Fibroblast of mammary gland (primary cell): ENCODE results near the gene RMC1.
"Not testable (repeated sequence)": the region's sequence is repeated elsewhere in the genome, so short reads cannot be mapped to it uniquely, and the experiment has no call there.

Experiments
- DNase-seq: peaks from one replicate; pipeline ENCODE4 v3.0.0-alpha.2; 2010; ENCODE audit warnings: low read depth
- H3K4me3 ChIP-seq: 2 replicates; pipeline ENCODE4 v1.5.1; 2011; ENCODE audit warnings: low read depth, mild to moderate bottlenecking, low read length, moderate library complexity; ENCODE audit not compliant: control insufficient read depth
- CTCF ChIP-seq: conservative IDR thresholded peaks from 2 replicates; pipeline ENCODE4 v1.5.1; 2011; ENCODE audit warnings: low read depth, low read length, inconsistent platforms; ENCODE audit not compliant: control insufficient read depth, insufficient read depth

RMC1 gene

DNA sequence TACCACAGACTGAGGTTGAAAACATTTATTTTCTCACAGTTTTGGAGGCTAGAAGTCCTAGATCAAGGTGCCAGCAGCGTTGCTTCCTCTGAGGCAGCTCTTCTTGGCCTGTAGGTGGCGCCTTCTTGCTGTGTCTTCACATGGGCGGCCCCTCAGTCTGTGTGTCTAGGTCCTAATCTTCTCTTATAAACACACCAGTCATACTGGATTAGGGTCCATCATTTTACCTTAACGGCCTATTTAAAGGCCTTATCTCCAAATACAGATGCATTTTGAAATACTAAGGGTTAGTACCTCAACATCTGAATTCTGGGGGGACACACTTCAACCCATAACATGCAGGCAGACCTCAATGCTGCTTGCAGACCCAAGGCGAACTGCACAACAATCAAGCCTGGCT lies 4.4 kb upstream of the RMC1 start:
- H3K4me3 ChIP-seq = no peak overlapping the region
- TF ChIP-seq CTCF = peak; percentile 92
- peak; percentile 73 for DNase-seq

GRCh38 chr18:23499291-23499781 lies 4.0 kb upstream of the RMC1 start:
- DNase-seq = peak; percentile 53
- TF ChIP-seq CTCF = no peak
- no peak overlapping the region for H3K4me3 ChIP-seq

DNA sequence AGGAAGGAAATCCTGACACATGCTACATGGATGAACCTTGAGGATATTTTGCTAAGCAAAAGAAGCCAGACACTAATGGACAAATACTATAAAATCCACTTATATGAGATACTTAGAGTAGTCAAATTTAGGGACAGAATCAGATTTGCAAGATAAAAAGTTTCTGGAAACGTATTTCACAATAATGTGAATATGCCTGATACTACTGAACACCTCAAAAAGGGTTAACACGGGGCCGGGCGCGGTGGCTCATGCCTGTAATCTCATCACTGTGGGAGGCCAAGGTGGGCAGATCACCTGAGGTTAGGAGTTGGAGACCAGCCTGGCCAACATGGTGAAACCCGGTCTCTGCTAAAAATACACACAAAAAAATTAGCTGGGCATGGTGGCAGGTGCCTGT lies 1.7 kb upstream of the RMC1 start:
- no peak for TF ChIP-seq CTCF
- no peak for DNase-seq
- no peak overlapping the region for H3K4me3 ChIP-seq

GRCh38 chr18:23502516-23503037 lies 734 bp upstream of the RMC1 start:
- H3K4me3 ChIP-seq = peak overlapping the region; percentile 71
- no peak for DNase-seq
- no peak for TF ChIP-seq CTCF

DNA sequence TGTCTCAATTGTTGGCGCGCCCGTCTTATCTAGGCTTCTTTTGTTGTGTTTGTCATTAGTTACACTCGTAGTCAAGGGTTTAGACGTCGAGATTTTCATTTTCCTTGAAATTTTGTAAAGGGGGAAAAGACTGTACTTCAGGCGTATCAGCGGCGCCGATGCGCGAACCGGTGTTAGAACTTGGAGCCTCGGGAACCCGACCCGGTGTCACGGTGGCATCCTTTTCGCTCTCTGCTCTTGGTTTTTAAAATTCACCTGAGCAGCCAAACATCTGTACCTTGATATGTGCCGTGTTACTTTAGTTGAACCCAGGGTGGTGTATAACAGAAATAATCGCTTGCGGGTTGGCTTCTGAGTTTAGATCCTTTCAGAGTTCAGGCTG lies 643 bp downstream of the RMC1 start:
- no peak for TF ChIP-seq CTCF
- DNase-seq = no peak
- H3K4me3 ChIP-seq = peak overlapping the region; percentile 80

DNA sequence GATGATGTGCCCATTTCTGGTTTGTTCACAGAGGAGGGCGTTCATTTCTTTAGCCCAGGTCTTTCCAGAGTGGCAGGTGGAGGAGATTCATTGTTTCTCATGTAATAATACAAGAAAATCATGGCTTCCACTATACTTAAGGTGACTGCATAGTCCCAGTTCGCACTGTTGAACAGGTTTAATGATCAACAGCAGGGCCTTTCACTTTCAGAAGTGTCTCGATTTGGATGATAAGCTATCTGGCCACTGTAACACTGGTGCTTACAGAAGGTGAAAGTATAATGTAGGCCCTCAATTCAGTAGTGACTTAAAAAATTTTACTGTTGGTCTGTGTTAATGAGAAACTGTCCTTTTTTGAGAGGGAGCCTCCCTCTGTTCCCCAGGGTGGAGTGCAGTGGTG lies 1.4 kb downstream of the RMC1 start:
- TF ChIP-seq CTCF = no peak
- H3K4me3 ChIP-seq = no peak overlapping the region
- no peak for DNase-seq

DNA sequence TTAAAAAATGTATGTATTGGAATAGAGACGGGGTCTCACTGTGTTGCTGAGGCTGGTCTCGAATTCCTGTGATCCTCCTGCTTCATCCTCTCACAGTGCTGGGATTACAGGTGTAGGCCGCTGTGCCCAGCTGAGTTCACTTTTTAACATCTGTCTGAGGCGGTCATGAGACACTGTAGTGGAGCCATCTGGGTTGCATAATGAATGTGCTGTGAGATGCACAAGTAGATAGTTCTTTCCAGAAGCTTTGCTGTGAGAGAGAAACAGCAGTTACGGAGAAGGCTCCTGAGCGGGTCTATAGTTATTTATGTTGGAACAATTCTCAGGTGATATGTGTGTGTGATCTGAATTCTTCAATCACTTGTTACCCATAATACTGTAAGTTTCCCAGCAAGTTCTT lies 3.1 kb downstream of the RMC1 start:
- no peak for DNase-seq
- H3K4me3 ChIP-seq = no peak overlapping the region
- no peak for TF ChIP-seq CTCF

DNA sequence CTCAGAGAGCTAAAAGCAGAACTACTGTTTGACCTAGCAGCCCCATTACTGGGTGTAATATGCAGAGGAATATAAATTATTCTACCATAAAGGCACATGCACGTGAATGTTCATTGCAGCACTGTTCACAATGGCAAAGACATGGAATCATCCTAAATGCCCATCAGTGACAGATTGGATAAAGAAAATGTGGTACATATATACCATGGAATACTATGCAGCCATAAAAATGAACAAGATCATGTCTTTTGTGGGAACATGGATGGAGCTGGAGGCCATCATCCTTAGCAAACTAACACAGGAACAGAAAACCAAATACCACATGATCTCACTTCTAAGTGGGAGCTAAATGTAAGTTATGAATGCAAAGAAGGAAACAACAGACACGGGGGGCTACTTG lies 7.6 kb downstream of the RMC1 start:
- not testable (repeated sequence) for DNase-seq

DNA sequence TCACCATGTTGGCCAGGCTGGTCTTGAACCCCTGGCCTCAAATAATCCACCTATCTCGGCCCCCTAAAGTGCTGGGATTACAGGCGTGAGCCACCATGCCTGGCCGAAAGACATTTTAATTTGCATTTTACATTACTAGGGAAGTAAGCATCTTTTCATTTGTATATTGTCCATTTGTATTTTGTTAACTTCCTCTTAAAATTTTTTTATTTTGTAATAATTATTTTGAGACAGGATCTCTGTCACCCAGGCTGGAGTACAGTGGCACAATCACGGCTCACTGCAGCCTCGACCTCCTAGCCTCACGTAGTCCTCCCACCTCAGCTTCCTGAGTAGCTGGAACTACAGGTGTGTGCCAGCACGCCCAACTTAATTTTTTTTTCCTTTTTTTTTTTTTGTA lies 8.9 kb downstream of the RMC1 start:
- not testable (repeated sequence) for DNase-seq

More for the DNA sequence above, 7.6 kb downstream of the RMC1 start:
- H3K4me3 ChIP-seq = not testable (repeated sequence)

More for the DNA sequence above, 8.9 kb downstream of the RMC1 start:
- H3K4me3 ChIP-seq = not testable (repeated sequence)
